ENCODE measurements around the gene PTPRN.

DNA sequence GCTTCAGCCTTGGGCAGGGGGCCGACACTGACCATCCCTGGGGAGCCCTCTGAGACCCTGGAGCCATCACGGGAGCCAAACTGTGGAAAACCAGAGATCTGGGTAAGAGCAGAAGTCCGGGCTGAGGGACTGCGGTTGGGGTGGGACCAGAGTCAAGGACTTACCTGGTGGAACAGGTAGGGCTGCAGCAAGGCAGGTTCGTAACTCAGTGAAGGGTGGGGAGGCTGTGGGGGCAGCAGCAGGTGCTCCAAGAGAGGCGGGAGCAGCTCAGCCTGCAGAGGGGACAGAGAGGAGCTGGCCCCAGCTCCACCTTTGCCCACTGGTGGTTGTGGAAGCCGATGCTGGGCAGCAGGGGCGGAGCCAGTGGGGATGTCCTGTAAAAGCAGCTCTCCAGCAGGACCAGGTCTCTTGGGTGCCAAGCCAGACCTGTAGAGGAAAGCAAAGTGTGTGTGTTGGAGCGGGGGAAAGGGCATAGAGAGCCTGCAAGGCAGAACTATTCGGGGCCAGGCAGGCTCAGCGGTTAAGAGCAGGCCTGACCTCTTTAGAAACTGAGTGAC, 6.7 kb downstream of the PTPRN start:
- TF ChIP-seq POLR2A (IDR thresholded peaks at IDR 0.05): no peak
- TF ChIP-seq, protein P1, sequence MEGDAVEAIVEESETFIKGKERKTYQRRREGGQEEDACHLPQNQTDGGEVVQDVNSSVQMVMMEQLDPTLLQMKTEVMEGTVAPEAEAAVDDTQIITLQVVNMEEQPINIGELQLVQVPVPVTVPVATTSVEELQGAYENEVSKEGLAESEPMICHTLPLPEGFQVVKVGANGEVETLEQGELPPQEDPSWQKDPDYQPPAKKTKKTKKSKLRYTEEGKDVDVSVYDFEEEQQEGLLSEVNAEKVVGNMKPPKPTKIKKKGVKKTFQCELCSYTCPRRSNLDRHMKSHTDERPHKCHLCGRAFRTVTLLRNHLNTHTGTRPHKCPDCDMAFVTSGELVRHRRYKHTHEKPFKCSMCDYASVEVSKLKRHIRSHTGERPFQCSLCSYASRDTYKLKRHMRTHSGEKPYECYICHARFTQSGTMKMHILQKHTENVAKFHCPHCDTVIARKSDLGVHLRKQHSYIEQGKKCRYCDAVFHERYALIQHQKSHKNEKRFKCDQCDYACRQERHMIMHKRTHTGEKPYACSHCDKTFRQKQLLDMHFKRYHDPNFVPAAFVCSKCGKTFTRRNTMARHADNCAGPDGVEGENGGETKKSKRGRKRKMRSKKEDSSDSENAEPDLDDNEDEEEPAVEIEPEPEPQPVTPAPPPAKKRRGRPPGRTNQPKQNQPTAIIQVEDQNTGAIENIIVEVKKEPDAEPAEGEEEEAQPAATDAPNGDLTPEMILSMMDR (IDR thresholded peaks at IDR 0.05 in 4 of 5, conservative IDR thresholded peaks at IDR 0.05 in 1 of 5): no peak

Measured in gastrocnemius medialis (tissue), 4 donors.